SK-N-SH (cell line): ENCODE results near the gene CEP112. TPM values are rescaled to one million over a fixed set of nuclear protein-coding genes. Genes with fewer than 3 reads are reported as not detected.

ENCODE experiments used
- CTCF ChIA-PET: fragments of 300-600, 350-600 bp; formaldehyde crosslinking; extraction: SDS; loops from one replicate; lab custom pipeline; 2021; lab: Yijun Ruan, JAX
- POLR2A ChIA-PET: fragments of 350-600 bp; sonication (Branson Sonifier 250); formaldehyde crosslinking; extraction: SDS; loops from one replicate; lab custom pipeline; 2020; ENCODE audit warnings: antibody characterized with exemption, inconsistent platforms; lab: Yijun Ruan, JAX
- DNase-seq: peaks from one replicate; pipeline ENCODE4 v3.0.0; 2012
- H2AFZ ChIP-seq: fragments of 200-600 bp; sonication (generic); 2 replicates; pipeline ENCODE4 v1.8.1; 2016; ENCODE audit warnings: antibody characterized with exemption, mild to moderate bottlenecking, low read depth
- H3F3A ChIP-seq: fragments of 200-600 bp; sonication (generic); replicated peaks from 2 replicates; pipeline ENCODE3; 2016; ENCODE audit warnings: antibody characterized with exemption, mild to moderate bottlenecking; ENCODE audit not compliant: insufficient read depth
- H3K27ac ChIP-seq, 2 experiments: fragments of 200-500 bp in 1 of 2; fragments of 200-600 bp in 1 of 2; sonication (Bioruptor generic) in 1 of 2; sonication (generic), shearing (Covaris generic) in 1 of 2; 2 replicates each; pipeline versions ENCODE4 v1.5.1 to v1.6.1; 2014 to 2016; ENCODE audit warnings: low read depth in 2 of 2, inconsistent platforms in 1 of 2, low read length in 1 of 2, mild to moderate bottlenecking in 1 of 2, mixed read lengths in 1 of 2
- H3K27me3 ChIP-seq: fragments of 200-600 bp; sonication (generic), shearing (Covaris generic); 2 replicates; pipeline ENCODE4 v1.6.1; 2016; ENCODE audit warnings: mixed run types; ENCODE audit not compliant: insufficient read depth
- H3K36me3 ChIP-seq, 2 experiments: fragments of 200-500 bp in 1 of 2; fragments of 200-600 bp in 1 of 2; sonication (Bioruptor generic) in 1 of 2; sonication (generic) in 1 of 2; replicated peaks in 1 of 2; 2 replicates each; pipeline versions ENCODE3 to v1.5.1; 2014 to 2016; ENCODE audit warnings: low read length in 1 of 2, mild to moderate bottlenecking in 1 of 2; ENCODE audit not compliant: insufficient read depth in 2 of 2, control insufficient read depth in 1 of 2
- H3K4me1 ChIP-seq, 2 experiments: fragments of 200-500 bp in 1 of 2; fragments of 200-600 bp in 1 of 2; sonication (Bioruptor generic) in 1 of 2; sonication (generic), shearing (Covaris generic) in 1 of 2; 2 replicates each; pipeline versions ENCODE4 v1.5.1 to v1.6.1; 2014 to 2016; ENCODE audit warnings: low read depth in 1 of 2, low read length in 1 of 2, mixed run types in 1 of 2; ENCODE audit not compliant: insufficient read depth in 2 of 2, control insufficient read depth in 1 of 2
- H3K4me2 ChIP-seq: fragments of 200-600 bp; sonication (generic), shearing (Covaris generic); 2 replicates; pipeline ENCODE4 v1.6.1; 2017; ENCODE audit warnings: mixed run types
- H3K4me3 ChIP-seq, 2 experiments: fragments of 200-500 bp in 1 of 2; fragments of 200-600 bp in 1 of 2; sonication (Bioruptor generic) in 1 of 2; sonication (generic), shearing (Covaris generic) in 1 of 2; 2 replicates each; pipeline versions ENCODE4 v1.5.1 to v1.8.1; 2014 to 2016; ENCODE audit warnings: low read depth in 2 of 2, inconsistent platforms in 1 of 2, low read length in 1 of 2, mild to moderate bottlenecking in 1 of 2, mixed read lengths in 1 of 2, moderate library complexity in 1 of 2
- H3K79me2 ChIP-seq: fragments of 200-600 bp; sonication (generic); 2 replicates; pipeline ENCODE4 v1.8.1; 2017; ENCODE audit warnings: mild to moderate bottlenecking; ENCODE audit not compliant: insufficient read depth
- H3K9ac ChIP-seq: fragments of 200-600 bp; sonication (generic); 2 replicates; pipeline ENCODE4 v1.6.1; 2017; ENCODE audit warnings: mixed run types
- H3K9me2 ChIP-seq: fragments of 200-600 bp; sonication (generic); 2 replicates; pipeline ENCODE4 v1.6.1; 2017; ENCODE audit warnings: mixed run types
- H3K9me3 ChIP-seq: fragments of 200-600 bp; sonication (generic); 2 replicates; pipeline ENCODE4 v1.6.1; 2017; ENCODE audit warnings: mixed run types, mild to moderate bottlenecking, moderate library complexity
- H4K20me1 ChIP-seq: fragments of 200-600 bp; sonication (generic); 2 replicates; pipeline ENCODE4 v1.6.1; 2017; ENCODE audit warnings: mild to moderate bottlenecking, mixed run types; ENCODE audit not compliant: insufficient read depth
- EP300 ChIP-seq, 2 experiments: IDR thresholded peaks; 2 replicates each; pipeline versions ENCODE4 v1.4.0 to v1.6.1; 2012; ENCODE audit warnings: borderline replicate concordance in 1 of 2, low read depth in 1 of 2, low read length in 1 of 2
- FOXM1 ChIP-seq: IDR thresholded peaks from 2 replicates; pipeline ENCODE4 v1.4.0; 2012; ENCODE audit warnings: low read depth, mild to moderate bottlenecking
- GABPA ChIP-seq: IDR thresholded peaks from 2 replicates; pipeline ENCODE4 v1.4.0; 2012; ENCODE audit warnings: low read depth, mild to moderate bottlenecking
- JUND ChIP-seq: IDR thresholded peaks from 2 replicates; pipeline ENCODE4 v1.4.0; 2012
- MEF2A ChIP-seq: IDR thresholded peaks from 2 replicates; pipeline ENCODE4 v1.4.0; 2012; ENCODE audit warnings: low read depth, borderline replicate concordance
- NRF1 ChIP-seq: IDR thresholded peaks from 2 replicates; pipeline ENCODE4 v1.6.1; 2012; ENCODE audit warnings: low read depth, mild to moderate bottlenecking, low read length
- RCOR1 ChIP-seq: fragments of 150-350 bp; IDR thresholded peaks from 2 replicates; pipeline ENCODE4 v1.6.1; 2017; ENCODE audit warnings: antibody characterized with exemption, low read length
- TCF12 ChIP-seq: IDR thresholded peaks from 2 replicates; pipeline ENCODE4 v1.4.0; 2012
- ZBTB33 ChIP-seq: IDR thresholded peaks from 2 replicates; pipeline ENCODE4 v1.4.0; 2012; ENCODE audit warnings: low read depth, borderline replicate concordance
- WGBS: methylation state at CpG from one replicate; pipeline ENCODE4 v1.1.6; 2017; ENCODE audit warnings: low lambda C conversion rate; 5-methylcytosine and 5-hydroxymethylcytosine counted together
- polyA plus RNA-seq, 3 experiments: library from polyadenylated mRNA; depleted of rRNA; stranded (reverse); fragments of >200 nt; gene quantifications; 2 replicates each; pipeline ENCODE4 v1.2.3, GENCODE V29; 2012

The CEP112 gene
- polyA plus RNA-seq, 1 of the 3 experiments (the other 2 are of a cell fraction): 7.9 TPM

- TF ChIP-seq EP300 (IDR thresholded peaks at IDR 0.05; ENCODE audit: borderline replicate concordance in 1 of 2, low read depth in 1 of 2, low read length in 1 of 2) (no peak), RCOR1 (no peak), FOXM1 (no peak), MEF2A (no peak)
Measured at GRCh38 chr17:66221755-66222530, 30.0 kb upstream of the CEP112 start (continued).

- no peak for DNase-seq
- Histone ChIP-seq H3K4me2 (no peak overlapping the region), H2AFZ (no peak overlapping the region), H3K4me1 (no peaks in the 10 kb centered on the region), H4K20me1 (no peaks in the 10 kb centered on the region), H3K9me3 (no peaks in the 10 kb centered on the region), H3K36me3 (no peaks in the 10 kb centered on the region)
- TF ChIP-seq GABPA: no peak
- TF ChIP-seq, all 33 proteins: peak for 0
- no peaks in the 10 kb centered on the region for H3F3A ChIP-seq
- ChIA-PET POLR2A (no interaction called here), CTCF (interaction anchor here (1.1 to 1.6 kb wide), 4 partner anchors 15 to 404 kb away, joined by 3 read pairs; no protein-coding TSS in a partner anchor)
- peaks cover 14% of the 10 kb centered on the region; the same call in 1 of the 2 replicates for H3K27me3 ChIP-seq
- no peak overlapping the region for H3K9ac ChIP-seq
- no peak overlapping the region for H3K27ac ChIP-seq
- no peaks in the 10 kb centered on the region for H3K9me2 ChIP-seq
- no peak overlapping the region for H3K4me3 ChIP-seq
- no peaks in the 10 kb centered on the region for H3K79me2 ChIP-seq
Measured at GRCh38 chr17:66221343-66221742, 29.4 kb upstream of the CEP112 start.

- no peak overlapping the region for H3K4me2 ChIP-seq
- no peak for DNase-seq
Measured at GRCh38 chr17:66220079-66220835, 28.3 kb upstream of the CEP112 start.

More at GRCh38 chr17:66220079-66220835, 28.3 kb upstream of the CEP112 start:
- Histone ChIP-seq H3K27me3 (peaks cover 14% of the 10 kb centered on the region; the same call in 1 of the 2 replicates), H3F3A (no peaks in the 10 kb centered on the region)
- TF ChIP-seq RCOR1 (no peak), JUND (no peak), TCF12 (no peak), NRF1 (no peak), ZBTB33 (no peak)
- TF ChIP-seq, all 33 proteins: peak for 0
- H2AFZ ChIP-seq: no peak overlapping the region
- 64% methylated on average over 8 of the region's 8 CpGs for WGBS
- H3K4me3 ChIP-seq: no peak overlapping the region
- no peaks in the 10 kb centered on the region for H3K79me2 ChIP-seq
- H3K9me3 ChIP-seq: no peaks in the 10 kb centered on the region
- no peaks in the 10 kb centered on the region for H3K36me3 ChIP-seq
- H3K4me1 ChIP-seq: no peaks in the 10 kb centered on the region
- ChIA-PET CTCF (interaction anchor here (1.2 to 1.4 kb wide), 2 partner anchors 15 to 20 kb away, joined by 4 to 7 read pairs; no protein-coding TSS in a partner anchor), POLR2A (no interaction called here)
- H3K9me2 ChIP-seq: no peaks in the 10 kb centered on the region
- H3K27ac ChIP-seq: no peak overlapping the region
- no peaks in the 10 kb centered on the region for H4K20me1 ChIP-seq
- H3K9ac ChIP-seq: no peak overlapping the region
